ENCODE data around the gene MAP1LC3B2.
"Not testable (repeated sequence)": the region's sequence is repeated elsewhere in the genome, so short reads cannot be mapped to it uniquely, and the experiment has no call there.

The MAP1LC3B2 gene

GRCh38 chr12:116565963-116566362 is 6.8 kb downstream of the MAP1LC3B2 start:
- DNase-seq (ENCODE audit: low read depth): no peak
- TF ChIP-seq, protein P1, sequence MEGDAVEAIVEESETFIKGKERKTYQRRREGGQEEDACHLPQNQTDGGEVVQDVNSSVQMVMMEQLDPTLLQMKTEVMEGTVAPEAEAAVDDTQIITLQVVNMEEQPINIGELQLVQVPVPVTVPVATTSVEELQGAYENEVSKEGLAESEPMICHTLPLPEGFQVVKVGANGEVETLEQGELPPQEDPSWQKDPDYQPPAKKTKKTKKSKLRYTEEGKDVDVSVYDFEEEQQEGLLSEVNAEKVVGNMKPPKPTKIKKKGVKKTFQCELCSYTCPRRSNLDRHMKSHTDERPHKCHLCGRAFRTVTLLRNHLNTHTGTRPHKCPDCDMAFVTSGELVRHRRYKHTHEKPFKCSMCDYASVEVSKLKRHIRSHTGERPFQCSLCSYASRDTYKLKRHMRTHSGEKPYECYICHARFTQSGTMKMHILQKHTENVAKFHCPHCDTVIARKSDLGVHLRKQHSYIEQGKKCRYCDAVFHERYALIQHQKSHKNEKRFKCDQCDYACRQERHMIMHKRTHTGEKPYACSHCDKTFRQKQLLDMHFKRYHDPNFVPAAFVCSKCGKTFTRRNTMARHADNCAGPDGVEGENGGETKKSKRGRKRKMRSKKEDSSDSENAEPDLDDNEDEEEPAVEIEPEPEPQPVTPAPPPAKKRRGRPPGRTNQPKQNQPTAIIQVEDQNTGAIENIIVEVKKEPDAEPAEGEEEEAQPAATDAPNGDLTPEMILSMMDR (IDR thresholded peaks at IDR 0.05; ENCODE audit: low read depth, low read length, missing control alignments): no peak

DNA sequence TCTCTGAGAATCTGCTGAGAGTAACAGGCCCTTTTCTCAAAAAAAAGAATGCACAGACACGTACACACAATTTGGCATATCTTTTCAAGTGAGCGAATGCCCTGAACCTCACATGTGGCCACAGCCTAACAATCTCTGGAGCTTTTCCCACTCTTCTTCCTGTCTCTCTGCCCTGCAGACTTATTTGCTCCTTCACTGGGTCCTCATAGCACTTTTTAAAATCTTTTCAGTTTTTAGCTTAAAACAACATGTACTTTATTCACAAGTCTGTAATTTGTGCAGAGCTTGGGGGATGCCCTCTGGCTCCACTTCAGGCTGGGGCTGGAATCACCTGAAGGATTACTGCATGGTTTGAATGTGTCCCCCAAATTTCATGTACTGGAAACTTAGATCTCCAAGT is 9.0 kb downstream of the MAP1LC3B2 start:
- no peak for DNase-seq (ENCODE audit: low read depth)
- H3K4me3 ChIP-seq (ENCODE audit: low read depth, low read length): no peak overlapping the region
- TF ChIP-seq, protein P1 (IDR thresholded peaks at IDR 0.05; ENCODE audit: low read depth, low read length, missing control alignments): no peak

More at GRCh38 chr12:116565963-116566362, 6.8 kb downstream of the MAP1LC3B2 start:
- no peak overlapping the region for H3K4me3 ChIP-seq (ENCODE audit: low read depth, low read length)

- TF ChIP-seq, protein P1 (IDR thresholded peaks at IDR 0.05; ENCODE audit: low read depth, low read length, missing control alignments): no peak
- no peak overlapping the region for H3K4me3 ChIP-seq (ENCODE audit: low read depth, low read length)
- no peak for DNase-seq (ENCODE audit: low read depth)
These were observed 11.9 kb downstream of the MAP1LC3B2 start for GRCh38 chr12:116571089-116571488.

- DNase-seq (ENCODE audit: low read depth): no peak
- H3K4me3 ChIP-seq (ENCODE audit: low read depth, low read length): no peak overlapping the region
- TF ChIP-seq, protein P1 (IDR thresholded peaks at IDR 0.05; ENCODE audit: low read depth, low read length, missing control alignments): no peak
These were observed 14.6 kb downstream of the MAP1LC3B2 start for GRCh38 chr12:116573776-116574175.

GRCh38 chr12:116575754-116576153 is 16.6 kb downstream of the MAP1LC3B2 start:
- H3K4me3 ChIP-seq (ENCODE audit: low read depth, low read length); DNase-seq (ENCODE audit: low read depth): not testable (repeated sequence)

DNA sequence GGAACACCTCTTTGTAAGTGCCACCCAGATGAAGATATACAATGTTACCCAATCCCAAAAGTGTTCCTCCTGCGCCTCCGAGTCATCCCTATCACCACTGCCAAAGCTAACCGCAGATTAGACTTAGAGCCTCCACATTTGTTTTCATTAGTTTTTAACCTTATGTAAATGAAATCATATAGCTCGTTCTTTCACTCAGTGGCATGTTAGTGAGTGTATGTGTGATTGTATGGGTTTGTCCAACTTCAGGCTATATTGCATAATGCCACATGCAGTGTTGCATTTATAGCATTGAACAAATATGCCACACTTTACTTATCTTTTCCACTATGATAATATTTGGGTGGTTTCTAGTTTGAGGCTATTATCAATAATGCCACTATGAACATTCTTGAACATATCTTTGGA is 18.0 kb downstream of the MAP1LC3B2 start:
- no peak for DNase-seq (ENCODE audit: low read depth)
- TF ChIP-seq, protein P1 (IDR thresholded peaks at IDR 0.05; ENCODE audit: low read depth, low read length, missing control alignments): no peak
- no peak overlapping the region for H3K4me3 ChIP-seq (ENCODE audit: low read depth, low read length)

GRCh38 chr12:116578051-116578450 is 18.9 kb downstream of the MAP1LC3B2 start:
- H3K4me3 ChIP-seq (ENCODE audit: low read depth, low read length): no peak overlapping the region
- DNase-seq (ENCODE audit: low read depth): no peak
- TF ChIP-seq, protein P1 (IDR thresholded peaks at IDR 0.05; ENCODE audit: low read depth, low read length, missing control alignments): no peak
